ENCODE results near the gene GPR82.

The GPR82 gene

DNA sequence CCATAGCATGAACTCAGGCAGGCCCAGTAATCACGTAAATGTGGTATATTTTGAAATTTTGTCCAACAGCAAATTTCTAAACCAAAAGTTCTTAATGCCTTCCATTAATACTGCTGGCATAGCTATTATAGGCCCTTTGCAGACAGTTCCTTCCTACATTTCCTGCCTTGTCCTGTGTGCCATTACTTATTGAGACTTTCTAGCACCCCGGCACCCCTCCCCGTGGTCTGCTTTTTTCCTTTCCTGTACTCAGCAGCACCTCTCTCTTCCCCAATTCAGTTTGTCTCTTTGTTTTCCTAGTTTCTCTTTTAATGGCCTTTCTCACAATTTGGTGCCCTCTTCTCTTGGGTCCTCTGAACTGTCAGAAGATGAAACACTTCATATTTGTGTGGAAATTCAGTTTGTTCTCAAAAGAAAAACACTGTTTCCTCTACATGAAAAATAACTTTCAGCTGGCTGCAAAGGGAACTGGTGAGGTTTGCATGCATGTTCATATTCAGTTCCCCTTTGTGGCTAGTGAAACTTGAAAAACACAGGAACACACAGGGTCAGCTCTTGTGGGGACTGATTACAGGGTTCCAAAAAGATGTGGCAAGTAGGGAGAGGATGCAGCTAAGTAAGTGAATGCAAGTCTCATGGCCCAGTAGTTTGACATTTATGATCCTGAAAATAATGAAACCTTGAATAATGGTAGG lies 18.2 kb upstream of the GPR82 start:
- TF ChIP-seq, protein P1, sequence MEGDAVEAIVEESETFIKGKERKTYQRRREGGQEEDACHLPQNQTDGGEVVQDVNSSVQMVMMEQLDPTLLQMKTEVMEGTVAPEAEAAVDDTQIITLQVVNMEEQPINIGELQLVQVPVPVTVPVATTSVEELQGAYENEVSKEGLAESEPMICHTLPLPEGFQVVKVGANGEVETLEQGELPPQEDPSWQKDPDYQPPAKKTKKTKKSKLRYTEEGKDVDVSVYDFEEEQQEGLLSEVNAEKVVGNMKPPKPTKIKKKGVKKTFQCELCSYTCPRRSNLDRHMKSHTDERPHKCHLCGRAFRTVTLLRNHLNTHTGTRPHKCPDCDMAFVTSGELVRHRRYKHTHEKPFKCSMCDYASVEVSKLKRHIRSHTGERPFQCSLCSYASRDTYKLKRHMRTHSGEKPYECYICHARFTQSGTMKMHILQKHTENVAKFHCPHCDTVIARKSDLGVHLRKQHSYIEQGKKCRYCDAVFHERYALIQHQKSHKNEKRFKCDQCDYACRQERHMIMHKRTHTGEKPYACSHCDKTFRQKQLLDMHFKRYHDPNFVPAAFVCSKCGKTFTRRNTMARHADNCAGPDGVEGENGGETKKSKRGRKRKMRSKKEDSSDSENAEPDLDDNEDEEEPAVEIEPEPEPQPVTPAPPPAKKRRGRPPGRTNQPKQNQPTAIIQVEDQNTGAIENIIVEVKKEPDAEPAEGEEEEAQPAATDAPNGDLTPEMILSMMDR (IDR thresholded peaks at IDR 0.05; ENCODE audit: low read depth, low read length, missing control alignments): no peak
- DNase-seq (ENCODE audit: extremely low read depth, low read depth): no peak
- H3K4me3 ChIP-seq (replicated peaks; ENCODE audit: low read depth, low read length): no peak overlapping the region

DNA sequence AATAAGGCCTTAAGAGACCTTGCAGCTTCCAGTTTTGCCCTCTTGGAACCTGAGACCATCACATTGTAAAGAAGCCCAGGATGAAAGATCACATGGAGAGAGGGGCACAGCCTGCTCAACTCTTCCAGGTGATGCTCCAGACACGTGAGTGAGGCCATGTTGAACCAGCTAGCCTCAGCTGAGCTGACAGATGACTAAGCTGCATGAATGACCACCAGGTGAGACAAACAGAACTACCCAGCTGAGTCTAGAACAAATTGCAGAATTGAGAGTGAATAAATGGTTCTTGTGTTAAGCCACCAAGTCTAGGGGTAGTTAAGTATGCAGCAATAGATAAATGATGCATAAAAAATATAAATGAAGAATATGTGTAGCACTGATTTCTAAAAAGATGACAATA lies 16.8 kb upstream of the GPR82 start:
- TF ChIP-seq, protein P1 (IDR thresholded peaks at IDR 0.05; ENCODE audit: low read depth, low read length, missing control alignments): no peak
- no peak overlapping the region for H3K4me3 ChIP-seq (replicated peaks; ENCODE audit: low read depth, low read length)
- DNase-seq (ENCODE audit: extremely low read depth, low read depth): no peak

DNA sequence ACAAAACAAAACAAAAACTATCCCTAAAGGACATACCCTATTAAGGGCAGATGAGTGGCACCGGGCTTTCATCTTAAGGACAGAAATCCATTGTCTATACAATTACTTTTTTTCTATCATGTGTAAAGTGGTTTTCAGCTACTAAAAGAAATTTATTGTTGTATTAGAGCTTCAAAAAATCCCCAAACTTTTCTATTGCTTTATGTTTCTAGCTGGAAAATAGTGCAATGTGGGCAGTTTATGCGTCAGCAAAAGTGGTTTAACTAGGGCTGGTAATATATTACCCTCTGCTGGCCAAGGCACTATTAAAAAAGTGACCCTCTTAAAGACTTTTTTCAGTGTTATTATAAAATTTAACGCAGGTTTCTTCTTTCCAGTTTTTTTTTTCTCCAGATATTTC lies 15.5 kb upstream of the GPR82 start:
- no peak overlapping the region for H3K4me3 ChIP-seq (replicated peaks; ENCODE audit: low read depth, low read length)
- no peak for DNase-seq (ENCODE audit: extremely low read depth, low read depth)
- TF ChIP-seq, protein P1 (IDR thresholded peaks at IDR 0.05; ENCODE audit: low read depth, low read length, missing control alignments): no peak

DNA sequence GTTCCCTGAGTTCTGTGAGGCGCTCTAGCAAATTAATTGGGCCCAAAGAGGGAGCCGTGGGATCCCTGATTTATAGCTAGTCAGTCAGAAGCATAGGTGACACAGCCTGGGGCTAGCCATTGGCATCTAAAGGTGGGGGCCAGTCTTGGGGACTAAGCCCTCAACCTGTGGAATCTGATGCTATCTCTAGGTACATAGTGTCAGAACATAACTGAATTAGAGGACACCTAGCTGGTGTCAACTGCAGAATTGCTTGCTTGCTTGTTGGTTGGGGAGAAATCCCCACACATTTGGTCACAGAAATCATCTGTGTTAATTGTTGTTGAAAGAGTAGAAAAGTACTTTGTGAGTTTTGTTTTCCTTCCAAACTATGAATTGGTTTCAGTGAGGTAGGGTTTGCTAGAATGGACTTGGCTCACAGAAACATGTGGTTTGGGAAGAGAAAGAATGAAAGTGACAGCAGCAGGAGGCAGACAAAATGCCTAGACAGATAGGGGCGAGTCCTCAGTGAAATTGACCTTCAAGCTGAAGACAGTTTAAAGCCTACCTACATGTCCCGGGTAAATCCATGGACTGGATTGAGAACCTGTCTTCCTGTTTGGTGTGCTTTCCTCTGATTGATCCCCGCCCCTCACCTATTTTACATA lies 12.8 kb upstream of the GPR82 start:
- no peak overlapping the region for H3K4me3 ChIP-seq (replicated peaks; ENCODE audit: low read depth, low read length)
- no peak for DNase-seq (ENCODE audit: extremely low read depth, low read depth)
- TF ChIP-seq, protein P1 (IDR thresholded peaks at IDR 0.05; ENCODE audit: low read depth, low read length, missing control alignments): no peak

DNA sequence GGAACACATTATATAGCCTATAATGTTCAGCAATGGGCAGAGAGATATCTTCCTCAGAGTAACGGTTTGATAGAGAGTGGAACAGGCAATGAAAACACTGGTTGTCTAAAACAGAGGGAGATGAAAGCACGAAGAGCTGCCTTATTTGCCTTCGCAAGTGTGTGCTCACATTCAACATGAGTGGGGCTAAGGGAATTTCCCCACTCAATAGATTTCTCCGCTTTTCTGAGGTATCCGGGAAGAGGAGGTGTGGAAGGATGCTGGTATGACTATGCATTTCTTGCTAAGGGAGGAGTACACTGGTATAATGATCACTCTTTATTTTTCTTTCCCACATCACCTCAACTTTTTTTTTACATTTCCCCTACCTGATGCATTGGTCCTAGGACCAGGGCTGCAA lies 7.8 kb upstream of the GPR82 start:
- no peak overlapping the region for H3K4me3 ChIP-seq (replicated peaks; ENCODE audit: low read depth, low read length)
- DNase-seq (ENCODE audit: extremely low read depth, low read depth): no peak
- TF ChIP-seq, protein P1 (IDR thresholded peaks at IDR 0.05; ENCODE audit: low read depth, low read length, missing control alignments): no peak

DNA sequence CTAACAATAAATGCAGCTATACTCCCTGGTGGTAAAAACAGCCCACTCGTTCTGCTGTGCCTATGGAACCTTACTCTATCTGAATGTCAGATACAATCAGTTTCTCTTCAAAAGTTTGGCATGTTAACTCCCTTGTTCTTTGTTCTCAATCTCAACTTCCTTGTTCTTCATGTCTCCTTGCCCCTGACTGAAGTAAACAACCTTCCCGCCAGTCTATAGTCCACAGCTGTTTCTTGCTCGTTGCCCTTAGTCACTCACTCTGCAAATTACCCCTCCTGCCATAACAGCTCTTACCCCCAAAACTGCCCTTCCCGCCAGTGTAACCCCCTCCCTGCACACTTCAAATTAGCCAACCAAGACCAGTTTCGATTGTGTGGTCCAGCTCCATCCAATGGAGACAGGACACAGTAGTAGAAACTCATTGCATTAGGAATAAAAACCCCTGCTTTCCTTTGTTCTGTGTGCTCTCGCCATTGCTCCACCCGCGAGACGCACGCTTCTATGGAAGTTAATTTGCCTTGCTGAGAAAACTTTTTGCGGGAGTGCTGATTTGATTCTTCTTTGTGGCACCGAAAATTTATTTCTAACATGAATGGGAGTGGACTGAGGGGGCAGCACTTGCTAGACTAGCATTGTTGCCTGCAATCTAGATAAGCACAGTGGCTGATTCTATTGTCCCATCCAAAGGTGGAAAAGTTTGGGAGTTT lies 7.1 kb upstream of the GPR82 start:
- DNase-seq (ENCODE audit: extremely low read depth, low read depth): no peak
- TF ChIP-seq, protein P1 (IDR thresholded peaks at IDR 0.05; ENCODE audit: low read depth, low read length, missing control alignments): no peak
- no peak overlapping the region for H3K4me3 ChIP-seq (replicated peaks; ENCODE audit: low read depth, low read length)

Data from HFF-Myc (cell line).